NCI-H748 (cell line): ENCODE data around the gene SMIM44.

ENCODE experiments used
- DNase-seq: peaks from one replicate; lab custom pipeline; 2025; ENCODE audit not compliant: unreplicated experiment; lab: John Stamatoyannopoulos, UW

Gene SMIM44

DNA sequence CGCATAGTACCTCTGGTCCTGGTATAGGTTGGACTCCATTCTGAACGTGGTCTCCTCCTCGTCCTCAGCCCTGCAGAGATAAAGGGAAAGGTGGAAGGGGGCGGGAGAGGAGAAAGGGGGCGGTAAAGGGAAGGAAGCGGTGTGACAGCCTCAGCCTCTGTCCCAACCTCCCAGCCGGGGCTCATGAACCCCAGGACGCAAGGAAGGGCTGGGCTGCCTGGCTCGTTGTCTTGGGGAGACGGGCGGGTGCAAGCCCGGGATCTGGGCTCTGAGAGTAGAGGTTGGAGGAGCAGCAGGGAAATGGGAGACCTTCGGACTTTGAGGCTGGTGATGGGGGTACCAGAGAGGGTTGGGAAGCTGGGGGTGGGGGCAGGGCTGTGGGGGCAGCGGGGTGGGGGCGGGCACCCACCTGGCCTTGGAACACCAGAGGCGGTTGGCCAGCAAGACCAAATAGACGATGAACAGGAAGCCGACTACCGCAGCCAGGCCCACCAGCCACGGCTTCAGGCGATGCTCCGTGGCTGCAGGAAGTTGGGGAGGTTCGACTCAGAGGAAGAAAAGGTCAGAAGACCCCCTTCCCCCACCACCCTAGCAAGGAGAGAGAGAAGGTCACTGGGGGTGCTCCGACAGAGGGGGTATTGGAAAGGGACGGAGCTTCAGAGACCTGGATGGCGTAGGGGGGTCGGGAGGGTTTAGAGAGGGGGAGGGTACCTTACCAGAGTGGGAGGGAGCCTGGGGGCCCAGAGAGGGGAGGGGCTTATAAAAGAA is 4.6 kb downstream of the SMIM44 start:
- no peak for DNase-seq

DNA sequence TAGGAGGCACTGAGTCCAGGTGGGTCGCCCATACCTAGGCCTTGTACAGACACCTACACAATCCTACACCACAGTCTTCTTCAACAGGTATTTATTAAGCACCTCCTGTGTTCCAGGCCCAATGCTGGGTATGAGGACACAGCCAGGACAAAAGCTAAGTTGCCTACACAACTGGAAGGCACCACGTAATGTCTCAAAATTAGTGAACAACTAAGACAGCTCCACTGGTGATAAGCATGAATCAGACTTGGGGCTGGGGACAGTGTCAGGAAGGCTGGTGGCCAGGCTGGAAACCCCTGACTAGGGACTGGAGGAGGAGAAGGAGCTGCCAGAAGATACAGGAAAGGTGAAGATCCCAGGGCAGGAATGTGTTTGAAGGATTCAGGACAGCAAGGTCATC is 5.3 kb downstream of the SMIM44 start:
- DNase-seq = no peak

DNA sequence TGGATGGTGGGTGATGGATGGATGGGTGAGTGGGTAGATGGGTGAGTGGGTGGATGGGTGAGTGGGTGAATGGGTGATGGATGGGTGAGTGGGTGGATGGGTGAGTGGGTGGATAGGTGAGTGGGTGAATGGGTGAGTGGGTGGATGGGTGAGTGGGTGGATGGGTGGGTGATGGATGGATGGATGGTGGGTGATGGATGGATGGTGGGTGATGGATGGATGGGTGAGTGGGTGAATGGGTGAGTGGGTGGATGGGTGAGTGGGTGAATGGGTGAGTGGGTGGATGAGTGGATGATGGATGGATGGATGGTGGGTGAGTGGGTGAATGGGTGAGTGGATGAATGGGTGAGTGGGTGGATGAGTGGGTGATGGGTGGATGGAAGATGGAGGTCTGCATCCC is 5.7 kb downstream of the SMIM44 start:
- no peak for DNase-seq

DNA sequence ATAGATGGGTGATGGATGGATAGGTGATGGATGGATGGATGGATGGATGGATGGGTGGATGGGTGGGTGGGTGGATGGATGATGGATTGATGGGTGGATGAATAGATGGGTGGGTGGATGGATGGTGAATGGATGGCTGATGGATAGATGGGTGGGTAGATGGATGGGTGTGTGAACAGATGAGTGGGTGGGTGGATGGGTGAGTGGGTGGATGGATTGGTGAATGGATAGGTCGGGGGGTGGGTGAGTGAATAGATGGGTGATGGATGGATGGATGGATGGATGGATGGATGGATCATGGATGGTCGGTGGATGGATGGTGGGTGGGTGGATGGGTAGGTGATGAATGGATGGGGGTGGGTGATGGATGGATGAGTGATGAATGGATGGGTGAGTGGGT is 6.4 kb downstream of the SMIM44 start:
- no peak for DNase-seq

DNA sequence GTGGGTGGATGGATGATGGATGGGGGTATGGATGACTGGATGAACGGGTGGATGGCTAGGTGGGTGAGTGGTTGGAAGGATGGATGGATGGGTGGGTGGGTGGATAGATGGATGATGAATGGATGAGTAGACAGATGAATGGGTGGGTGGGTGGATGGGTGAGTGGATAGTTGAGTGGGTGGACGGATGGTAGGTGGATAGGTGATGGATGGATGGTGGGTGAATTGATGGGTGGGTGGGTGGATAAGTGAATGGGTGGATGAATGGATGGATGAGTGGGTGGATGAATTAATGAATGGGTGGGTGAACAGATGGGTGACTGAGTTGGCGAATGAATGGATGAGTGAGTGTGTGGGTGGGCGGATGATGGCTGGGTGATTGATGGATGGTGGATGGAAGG is 7.8 kb downstream of the SMIM44 start:
- no peak for DNase-seq

DNA sequence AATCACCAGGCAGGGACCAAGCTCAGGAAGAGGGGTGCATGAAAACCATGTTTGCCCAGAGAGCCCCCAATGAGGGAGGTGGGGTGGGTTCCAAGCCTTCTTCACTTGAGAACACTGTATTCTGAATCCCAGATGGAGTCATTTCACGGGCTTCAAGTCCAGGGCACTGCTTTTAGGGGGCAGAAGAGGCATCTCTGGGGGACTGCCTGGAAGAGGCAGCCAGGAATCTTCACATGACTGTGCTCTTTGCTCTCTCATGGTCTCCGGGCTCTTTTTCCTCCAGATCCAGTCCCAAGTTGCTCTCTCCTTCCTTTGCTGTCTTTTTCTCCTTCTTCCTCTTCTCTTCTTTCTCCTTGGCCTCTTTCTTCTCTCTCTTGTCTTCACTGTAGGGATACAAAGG is 8.6 kb downstream of the SMIM44 start:
- no peak for DNase-seq

DNA sequence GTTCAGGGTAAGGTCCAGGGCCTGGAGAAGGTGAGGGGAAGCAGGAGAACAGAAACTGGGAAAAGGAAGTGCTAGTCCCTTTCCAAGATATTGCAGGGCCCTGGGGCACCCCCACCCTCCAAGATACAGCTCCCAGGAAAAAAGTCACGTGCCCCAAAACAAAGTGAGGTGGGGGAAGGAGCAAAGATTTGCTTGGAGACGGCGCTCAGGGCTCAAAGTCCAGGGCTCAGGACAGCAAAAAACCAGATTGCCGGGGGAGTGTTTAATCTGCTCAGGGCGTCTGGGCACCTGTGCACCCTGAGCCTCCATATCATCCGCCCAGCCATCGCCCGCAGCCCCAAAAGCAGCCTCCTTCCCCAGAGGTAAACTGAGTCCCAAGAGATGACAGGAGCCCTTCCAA is 9.2 kb downstream of the SMIM44 start:
- no peak for DNase-seq

DNA sequence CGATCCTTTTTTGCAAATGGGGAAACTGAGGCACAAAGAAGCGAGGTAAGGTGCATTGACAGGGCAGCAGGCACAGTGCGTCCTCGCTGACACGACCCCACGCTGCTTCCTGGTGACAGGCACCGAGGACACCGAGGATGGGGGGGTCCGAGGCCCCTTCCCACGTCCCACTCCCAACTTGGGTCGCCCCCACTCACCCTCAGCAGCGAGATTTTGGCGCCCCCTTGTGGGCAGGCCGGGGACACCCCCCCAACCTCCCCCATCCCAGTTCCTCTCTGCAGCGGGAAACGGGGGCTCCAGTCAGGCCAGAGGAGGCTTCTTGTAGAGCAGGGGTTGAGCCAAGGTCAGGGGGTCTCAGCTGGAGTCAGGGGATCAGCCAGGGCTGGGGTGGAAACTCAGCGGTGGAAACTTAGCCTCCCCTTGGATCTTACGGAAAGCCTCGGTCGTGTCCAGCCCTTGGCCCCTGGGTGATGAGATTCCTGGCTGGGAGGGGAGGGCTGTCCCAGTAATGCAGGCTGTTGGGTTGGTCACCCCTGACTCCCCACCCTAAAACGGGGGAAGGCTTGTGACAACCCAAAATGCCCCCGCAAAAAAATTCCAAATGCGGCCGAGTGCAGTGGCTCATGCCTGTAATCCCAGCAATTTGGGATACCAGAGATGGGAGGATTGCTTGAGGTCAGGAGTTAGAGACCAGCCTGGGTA is 11.1 kb downstream of the SMIM44 start:
- no peak for DNase-seq

DNA sequence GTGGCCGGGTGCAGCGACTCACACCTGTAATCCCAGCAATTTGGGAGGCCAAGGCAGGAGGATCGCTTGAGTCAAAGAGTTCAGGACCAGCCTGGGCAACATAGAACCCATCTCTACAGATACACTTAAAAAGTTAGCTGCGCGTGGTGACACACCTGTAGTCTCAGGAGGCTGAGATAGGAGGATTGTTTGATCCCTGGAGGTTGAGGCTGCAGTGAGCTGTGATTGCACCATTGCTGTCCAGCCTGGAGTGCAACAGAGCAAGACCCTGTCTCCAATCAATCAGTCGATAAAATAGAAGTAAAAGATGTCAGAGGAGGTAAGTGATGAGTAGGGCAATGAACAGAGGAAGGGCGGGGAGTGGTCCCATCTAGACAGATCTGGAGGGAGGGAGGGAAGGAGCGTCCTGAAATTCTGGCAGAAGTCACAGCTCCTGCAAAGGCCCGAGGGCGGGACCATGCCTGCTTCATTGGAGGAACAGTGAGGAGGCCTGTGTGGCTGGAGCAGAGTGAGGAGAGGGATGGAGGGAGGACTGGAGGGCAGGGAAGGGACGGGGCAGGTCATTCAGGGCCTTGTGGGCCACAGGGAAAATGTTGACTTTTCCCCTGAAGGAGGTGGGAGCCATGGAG is 12.6 kb downstream of the SMIM44 start:
- DNase-seq = no peak

DNA sequence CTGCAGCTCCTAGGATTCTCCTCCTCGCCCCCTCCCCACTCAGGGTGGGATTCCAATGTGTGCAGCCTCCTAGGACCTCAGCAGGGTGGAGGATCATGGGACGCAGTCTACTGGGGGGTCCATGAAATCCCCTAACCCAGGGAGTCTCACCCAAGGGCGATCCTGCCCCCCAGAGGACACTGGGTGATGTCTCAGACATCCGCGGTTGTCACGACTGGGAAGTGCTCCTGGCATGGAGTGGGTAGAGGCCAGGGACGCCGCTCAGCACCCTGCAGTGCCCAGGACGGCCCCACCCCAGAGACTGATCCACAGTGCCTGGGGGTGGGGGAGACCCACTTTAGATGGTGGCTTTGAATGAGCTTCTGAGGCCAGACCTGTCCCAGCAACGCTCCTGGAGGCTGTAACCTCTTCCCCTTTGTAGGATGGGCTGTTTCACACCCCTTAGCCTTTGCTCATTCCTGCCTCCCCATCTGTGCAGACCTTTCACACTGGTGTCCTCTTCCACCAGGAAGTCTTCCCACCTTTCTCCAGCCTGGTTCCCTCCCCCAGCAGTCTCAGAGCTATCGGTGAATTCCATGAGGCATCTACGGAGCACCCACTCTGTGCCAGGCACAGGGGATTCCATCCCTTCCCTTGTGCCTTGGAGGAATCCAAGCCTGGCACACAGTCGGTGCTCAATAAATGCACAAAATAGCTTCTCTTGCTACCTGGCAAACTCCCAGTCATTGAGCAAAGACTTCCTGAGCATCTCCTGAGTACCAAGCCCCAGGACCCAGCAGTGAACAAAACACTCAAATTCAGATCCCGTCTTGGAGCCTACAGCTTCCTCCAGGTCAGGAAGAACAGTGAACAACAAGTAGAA is 13.4 kb downstream of the SMIM44 start:
- DNase-seq = no peak

DNA sequence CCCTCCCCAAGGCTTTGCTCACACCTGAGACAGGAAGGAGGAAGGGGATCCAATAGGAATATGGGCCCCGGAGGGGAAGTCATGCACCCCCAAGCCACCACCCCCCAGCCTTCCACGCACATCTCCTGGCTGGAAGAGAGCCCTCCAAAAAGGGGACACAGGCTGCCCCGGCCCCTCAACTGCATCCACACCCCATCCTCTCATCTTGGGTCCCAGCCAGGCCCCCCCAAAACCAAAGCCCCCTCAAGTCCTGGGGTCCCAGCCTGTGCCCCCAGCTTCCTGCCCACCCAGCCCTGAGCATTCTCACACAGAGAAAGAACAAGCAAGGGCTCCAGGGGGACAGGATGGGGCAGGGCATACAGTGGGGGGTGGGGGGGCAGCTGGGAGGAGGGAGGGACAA is 15.0 kb downstream of the SMIM44 start:
- no peak for DNase-seq

DNA sequence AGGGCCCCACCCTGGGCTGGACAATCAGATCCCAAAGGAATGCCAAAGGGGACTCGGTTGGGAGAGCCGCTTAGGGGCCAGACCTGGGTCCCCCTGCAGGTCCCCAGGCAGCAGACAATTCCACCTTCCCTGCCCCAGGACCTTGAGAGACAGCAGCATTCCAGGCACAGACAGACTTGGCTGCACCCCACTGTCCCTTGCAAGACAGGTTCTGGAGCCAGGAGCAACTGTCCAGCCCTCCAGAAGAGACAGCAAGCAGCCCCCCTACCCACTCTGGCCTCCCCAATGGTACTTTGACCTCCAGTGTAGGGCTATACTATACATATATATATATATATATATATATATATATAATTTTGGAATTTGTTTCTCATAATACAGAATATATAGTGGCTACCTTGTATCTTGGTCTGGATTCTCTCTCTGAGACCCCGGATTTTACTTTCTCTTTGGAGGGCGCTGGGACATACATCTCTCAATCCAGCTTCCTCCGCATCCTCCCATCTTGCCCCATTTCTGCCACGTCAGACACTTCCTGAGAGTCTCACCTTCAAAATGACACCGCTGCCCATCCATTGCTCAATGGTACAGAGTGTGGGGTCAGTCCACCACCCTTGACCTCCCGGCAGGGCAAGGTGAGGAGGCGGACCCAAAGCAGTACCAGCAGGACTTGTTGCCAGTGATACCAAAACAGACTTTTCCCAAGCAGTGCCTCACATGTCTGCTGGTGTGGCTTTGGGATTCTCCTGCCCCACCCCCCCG is 15.6 kb downstream of the SMIM44 start:
- DNase-seq = no peak

DNA sequence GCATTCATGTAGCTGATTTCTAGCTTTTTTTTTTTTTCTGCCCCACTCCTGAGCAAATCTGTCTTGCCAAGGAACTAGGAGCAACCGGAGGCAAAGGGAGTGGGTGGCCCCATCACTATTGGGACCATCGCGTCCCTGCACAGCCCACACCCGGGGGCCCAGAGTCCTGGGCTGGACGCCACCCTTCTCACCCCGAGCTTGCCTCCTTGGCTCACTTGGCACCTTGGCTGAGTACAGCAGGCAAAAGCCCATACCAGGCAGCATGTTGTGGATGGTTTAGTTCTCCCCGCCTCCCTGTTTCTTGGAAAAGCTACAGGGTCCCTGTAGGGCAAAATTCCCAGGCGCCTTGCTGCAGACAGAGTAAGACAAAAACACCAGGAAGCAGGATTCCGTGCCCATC is 16.6 kb downstream of the SMIM44 start:
- DNase-seq = no peak

DNA sequence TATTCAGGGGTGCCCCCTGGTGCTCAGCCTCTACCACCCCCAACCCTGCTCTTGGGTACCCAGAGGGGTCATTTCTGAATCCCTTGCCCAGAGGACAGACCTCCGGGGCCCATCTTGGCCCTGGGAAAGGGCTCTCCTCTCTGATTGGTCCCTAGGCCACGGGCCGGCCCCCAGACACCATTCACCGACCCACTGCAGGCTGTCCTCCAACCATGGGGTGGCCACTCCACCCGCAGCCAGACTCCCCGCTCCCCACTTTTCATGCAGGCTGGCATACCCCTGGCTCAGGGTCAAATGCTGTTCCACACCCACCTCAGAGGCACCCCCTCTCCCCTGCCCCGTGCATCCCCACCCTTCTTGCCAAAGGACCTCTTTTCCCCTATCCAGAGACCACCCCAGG is 17.7 kb downstream of the SMIM44 start:
- no peak for DNase-seq

DNA sequence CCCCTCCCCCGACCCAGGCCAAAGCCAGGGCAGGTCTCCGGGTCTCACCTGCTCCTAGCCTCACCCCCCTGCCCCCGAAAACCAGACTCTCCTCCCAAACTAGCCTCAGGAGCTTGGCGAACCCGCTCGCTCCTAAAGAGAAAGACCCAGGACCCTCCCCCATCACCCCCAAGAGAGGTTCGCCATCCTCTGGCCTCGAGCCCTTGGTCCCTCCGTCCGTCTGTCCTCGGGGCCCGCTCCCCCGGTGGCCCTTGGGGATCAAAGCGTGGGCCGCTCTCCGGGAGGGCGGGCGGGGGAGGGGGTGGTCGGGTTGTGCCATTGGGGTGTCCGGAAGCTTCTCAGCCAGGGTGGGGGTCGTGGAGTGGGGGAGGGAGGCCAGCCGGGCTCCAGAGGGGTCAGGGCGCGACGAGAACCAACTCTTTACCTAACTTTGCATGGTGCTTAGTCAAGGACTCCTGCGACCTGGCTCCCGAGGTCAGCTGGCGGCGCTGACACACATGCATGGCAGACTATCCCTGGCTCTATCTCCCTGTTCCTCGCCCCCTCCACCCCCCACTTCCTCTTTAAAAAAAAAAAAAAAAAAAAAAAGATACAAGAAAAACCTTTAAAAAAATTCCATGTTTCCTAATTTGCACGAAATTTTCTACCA is 18.5 kb downstream of the SMIM44 start:
- no peak for DNase-seq

DNA sequence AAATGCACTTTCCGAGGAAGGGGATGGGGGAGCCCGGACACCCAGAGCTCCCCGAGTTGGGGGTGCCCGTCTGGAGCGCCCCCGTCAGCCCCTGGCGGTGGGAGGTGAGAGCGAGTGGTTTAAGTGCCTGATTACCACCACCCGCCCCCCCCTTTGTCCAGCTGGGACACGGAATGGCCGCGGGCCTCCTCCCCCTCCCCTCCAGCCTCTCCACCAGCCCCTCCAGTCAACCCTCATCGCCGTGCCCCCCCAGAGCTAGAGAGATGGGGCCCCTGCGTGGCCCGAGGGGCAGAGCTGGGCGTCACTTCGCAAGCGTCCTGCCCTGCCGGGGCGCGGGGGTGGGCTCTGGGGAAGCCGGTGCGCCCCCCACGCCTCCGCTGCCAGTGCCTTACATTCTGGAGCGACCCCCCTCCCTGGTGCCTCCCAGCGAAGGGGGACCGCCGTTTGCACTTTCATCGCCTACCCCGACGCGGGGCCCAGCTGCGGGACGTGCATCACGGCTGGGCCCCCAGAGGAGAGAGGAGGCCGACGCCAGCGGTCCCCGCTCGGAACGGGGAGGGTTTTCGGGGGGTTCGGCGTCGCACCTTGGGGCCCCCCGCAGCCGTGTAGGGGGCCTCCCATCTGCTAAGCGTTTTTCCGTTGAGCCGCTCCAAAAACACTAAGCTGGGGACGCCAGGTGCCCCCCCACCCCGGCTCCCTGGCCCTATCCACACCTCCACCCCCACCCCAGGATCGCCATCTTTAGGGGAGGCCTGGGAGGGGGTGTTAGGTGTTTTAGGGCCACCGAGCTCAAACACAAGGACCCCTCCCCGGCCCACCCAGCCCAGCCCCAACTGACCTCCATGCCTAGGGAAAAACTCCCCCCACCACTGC is 19.3 kb downstream of the SMIM44 start:
- no peak for DNase-seq

DNA sequence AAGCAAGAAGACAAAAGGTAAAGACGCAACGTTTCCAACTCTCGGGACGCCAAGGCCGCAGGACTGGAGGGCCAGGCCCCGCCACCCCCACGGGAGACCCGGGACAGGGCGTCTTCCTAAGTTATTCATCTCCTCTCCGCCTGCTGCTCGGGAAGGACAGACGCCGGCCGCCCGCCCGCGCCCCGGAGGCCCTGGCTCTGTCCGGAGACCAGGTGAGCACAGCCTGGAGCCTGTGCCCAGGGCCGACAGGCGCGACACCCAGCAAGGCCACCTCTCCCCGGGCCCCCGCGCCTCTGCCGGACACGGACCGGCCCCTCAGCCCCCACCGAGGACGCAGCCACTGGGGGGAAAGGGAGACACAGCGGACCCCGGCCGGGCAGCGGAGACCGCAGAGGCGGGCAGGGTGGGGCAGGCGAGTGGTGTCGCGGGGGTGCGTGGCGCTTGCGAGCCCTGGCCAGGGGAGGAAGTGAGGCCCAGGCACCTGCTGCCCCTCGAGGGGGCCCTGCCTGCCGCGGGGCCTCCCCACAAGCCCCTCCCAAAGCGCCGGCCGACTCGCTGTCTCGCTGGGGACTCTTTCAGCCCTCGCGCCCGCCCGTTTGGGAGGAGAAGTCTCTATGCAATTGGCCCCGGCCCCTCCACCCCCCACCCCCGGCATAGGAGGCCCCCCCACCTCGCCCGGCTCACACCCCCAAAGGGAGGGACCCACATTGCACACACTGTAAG is 20.1 kb downstream of the SMIM44 start:
- DNase-seq = no peak

DNA sequence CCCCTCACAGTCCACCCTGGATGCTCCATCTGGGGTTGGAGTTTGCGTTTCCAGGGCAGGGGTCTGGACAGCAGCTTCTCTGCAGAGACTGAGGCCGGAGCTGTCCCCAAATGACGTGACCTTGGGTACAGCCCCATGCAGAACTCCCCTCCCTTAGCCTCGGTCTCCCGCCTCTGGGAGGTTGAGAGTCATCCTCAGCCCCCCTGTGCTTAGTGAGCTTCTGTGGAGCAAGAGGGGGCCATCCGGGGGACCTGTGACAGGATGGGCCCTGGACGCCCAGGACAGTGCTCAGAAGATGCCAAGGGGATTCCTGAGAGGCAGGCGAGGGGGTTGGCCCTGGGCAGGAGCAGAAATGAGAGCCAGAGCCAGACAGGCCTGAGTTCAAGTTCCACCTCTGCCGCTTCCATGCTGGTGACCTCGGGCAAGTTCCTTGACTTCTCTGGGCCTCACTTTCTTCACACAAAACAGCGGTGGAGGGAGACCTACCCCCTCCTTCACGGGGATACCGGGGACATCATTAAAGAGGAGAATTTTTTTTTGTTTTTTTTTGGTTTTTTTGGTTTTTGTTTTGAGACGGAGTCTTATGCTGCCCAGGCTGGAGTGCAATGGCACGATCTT is 23.2 kb downstream of the SMIM44 start:
- DNase-seq = no peak
